Astrocyte of the spinal cord (primary cell): ENCODE results near the gene IL17REL.

ENCODE experiments used
- DNase-seq: peaks from one replicate; pipeline ENCODE4 v3.0.0; 2011; ENCODE audit warnings: low read depth, low spot score
- H3K4me3 ChIP-seq: 2 replicates; pipeline ENCODE4 v1.5.1; 2011; ENCODE audit warnings: low read depth, mild to moderate bottlenecking, low read length, moderate library complexity
- in situ Hi-C: cut with HindIII; loops from 2 replicates; pipeline ENCODE4 v1.10.0; 2017; ENCODE audit warnings: low sequenced_read_pairs
- TF ChIP-seq, protein P1 (sequence below): IDR thresholded peaks from 2 replicates; pipeline ENCODE4 v1.5.1; 2012; ENCODE audit warnings: low read depth, mild to moderate bottlenecking, low read length, inconsistent platforms

Gene IL17REL

DNA sequence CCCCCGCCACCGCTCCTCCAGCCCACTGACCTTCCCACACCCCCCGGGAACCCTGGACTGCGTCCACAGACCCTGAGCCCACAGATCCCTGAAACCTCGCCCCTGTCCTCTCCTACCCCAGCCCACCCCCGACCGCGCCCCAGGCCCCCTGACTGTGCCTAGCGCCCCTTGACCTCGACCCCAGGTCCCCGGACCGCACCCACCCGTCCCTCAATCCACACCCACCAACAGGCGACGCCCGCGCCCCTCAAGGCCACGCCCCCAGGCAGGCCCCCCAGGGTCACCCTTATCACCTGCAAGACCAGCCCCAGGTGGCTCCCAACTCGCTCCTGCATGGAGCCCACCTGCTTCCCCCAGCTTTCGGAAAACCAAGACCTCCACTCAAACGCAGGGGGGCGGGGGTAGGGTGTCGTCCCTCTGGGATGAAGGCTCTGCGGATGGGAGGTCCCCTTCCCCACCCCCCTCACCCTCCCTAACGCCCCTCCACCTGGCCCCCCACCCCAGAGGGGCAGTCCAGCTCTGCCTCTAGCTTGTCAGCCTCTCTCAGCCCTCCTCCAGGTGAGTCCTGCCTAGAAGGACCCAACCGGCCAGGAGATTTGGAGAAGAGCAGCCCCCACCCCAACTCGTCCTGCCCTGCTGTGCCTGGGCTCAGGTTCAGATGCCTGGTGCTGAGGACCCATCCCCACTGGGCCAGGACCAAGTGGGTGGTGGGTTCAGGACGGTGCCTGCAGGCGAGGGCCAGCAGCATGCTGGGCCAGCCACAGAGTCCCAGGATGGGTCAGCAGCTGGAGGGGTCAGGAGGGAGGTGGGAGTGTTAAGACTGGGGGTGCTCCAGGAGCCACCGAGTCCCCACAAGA lies 3.1 kb upstream of the IL17REL start:
- DNase-seq: no peak
- in situ Hi-C loops: no loop called here
- H3K4me3 ChIP-seq: no peak overlapping the region
- TF ChIP-seq, protein P1, sequence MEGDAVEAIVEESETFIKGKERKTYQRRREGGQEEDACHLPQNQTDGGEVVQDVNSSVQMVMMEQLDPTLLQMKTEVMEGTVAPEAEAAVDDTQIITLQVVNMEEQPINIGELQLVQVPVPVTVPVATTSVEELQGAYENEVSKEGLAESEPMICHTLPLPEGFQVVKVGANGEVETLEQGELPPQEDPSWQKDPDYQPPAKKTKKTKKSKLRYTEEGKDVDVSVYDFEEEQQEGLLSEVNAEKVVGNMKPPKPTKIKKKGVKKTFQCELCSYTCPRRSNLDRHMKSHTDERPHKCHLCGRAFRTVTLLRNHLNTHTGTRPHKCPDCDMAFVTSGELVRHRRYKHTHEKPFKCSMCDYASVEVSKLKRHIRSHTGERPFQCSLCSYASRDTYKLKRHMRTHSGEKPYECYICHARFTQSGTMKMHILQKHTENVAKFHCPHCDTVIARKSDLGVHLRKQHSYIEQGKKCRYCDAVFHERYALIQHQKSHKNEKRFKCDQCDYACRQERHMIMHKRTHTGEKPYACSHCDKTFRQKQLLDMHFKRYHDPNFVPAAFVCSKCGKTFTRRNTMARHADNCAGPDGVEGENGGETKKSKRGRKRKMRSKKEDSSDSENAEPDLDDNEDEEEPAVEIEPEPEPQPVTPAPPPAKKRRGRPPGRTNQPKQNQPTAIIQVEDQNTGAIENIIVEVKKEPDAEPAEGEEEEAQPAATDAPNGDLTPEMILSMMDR: no peak

DNA sequence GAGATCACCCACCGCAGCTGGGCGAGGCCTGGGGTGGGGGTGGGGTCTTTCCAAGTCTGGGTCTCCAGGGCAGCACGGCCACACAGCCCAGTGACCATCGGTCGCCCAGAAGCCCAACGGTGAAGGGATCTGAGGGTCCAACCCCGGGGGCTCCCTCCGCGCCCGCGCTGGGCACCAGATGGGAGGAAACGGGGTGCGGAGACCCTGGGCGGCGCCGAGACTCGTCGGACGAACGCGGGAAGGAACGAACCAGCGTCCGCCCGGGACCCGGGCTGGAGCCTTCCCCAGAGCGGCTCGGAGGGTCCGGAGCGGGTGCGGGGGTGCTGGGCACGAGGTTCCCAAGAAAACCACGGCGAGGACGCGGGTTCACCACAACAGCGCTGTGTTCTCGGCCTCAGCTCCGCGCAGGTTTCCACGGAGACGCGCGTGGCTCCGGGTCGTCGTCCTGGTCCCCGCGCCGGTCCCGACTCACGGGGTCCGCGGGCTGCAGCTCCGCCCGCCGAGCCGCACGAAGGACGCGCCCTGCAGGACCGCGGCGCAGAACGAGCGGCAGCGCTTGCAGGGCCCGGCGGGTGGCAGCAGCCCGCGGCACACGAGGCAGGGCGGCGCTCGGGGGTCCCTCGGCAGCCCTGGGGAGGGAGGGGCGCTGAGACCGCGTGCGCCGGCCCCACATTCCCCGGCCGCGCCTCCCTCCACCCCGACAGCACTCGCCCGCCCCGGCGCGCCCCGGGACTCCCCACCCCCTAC lies 2.3 kb upstream of the IL17REL start:
- no peak for DNase-seq
- TF ChIP-seq, protein P1: no peak
- no peak overlapping the region for H3K4me3 ChIP-seq
- in situ Hi-C loops: no loop called here

DNA sequence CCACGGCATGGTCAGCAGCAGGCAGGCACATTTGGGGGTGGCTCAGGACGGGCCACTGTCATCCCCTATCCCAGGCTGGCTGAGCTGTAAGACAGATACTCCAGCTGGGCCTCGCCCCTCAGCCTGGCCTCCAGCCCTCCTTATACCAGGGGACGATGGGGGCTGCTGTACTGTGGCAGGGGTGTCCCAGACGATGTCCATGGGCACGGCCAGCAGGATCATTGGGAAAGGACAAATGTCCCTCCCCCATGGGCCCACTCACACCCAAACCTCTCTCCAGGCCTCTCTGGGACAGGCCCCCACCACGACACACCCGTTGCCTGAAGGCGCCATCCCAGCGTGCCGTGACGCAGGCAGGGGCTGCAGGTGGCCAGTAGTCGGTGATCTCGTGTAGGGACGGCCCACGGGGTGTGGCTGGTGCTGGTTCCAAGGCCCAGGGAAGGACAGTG lies 1.5 kb upstream of the IL17REL start:
- TF ChIP-seq, protein P1: no peak
- in situ Hi-C loops: no loop called here
- no peak for DNase-seq
- H3K4me3 ChIP-seq: no peak overlapping the region

DNA sequence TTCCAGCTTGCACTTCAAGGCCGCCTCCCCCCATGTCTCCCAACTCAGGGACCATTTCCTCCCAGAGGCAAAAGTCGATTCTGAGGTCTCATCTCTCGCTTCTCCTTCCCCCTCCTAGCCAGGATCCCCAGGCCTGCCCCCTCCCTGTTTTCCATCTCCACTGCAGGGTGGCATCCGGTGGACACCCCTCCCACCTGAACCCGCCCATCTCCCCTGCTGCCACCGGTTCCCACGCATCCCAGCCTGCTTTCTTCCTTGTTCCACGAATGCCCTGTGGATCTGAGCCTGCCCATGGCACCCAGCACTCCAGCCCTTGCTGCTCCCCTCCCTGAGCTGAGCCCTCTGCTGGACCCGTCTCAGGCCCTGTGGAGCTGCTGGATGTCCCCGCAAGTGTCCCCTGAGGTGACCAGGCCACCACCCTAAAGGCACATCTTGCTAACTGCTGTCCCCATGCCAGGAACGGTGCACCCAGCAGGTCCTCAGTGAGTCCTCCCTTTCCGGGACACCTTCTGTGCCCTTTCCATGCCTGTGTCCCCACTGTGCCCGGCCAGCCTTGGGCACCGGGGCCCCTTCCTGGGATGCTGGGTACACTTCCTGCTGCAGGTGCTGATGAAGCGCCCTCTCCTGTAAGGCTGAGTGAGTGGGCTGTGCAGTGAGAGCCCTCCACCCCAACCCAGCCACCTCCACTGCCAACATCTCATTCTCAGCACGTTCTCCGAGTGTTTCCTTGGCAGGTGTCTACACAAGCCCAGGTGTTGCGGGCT lies 936 bp downstream of the IL17REL start:
- no peak overlapping the region for H3K4me3 ChIP-seq
- TF ChIP-seq, protein P1: no peak
- in situ Hi-C loops: no loop called here
- no peak for DNase-seq

DNA sequence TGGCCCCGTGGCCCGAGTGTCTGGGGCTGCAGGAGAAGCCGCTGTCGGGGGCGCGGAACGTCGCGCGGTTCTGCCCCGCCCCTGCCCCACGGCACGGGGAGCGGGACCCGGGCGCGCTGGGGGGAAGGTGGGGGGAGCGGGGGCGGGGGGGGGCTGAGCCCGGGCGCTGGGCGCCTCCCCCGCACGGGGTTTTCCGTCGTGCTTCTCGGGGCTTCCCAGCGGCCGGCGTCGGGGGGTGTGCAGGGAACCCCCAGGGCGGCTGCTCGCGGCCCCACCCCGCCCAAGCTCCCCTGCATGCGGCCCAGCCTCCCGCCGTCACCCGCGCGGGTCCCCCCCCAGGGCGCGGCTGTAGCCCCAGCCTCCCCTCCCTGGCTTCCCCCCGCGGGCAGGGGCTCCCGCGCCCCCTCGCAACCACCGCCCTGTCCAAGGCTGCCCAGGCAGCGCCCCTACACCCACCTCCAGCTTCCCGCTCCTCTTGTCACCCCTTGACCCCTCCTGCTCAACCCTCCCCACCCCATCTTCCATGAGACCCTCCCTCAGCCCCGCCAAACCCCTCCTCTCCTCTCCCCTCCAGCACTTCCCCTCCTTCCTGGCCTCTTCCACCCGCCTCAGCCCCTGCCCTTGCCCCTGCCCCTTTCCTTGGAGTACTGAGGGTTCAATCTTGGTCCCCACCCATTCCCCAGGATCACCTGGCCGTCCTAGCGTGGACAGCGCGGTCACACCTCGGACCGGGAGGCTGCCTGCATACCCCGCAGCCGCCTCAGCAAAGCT lies 1.7 kb downstream of the IL17REL start:
- DNase-seq: no peak
- in situ Hi-C loops: no loop called here
- H3K4me3 ChIP-seq: no peak overlapping the region
- TF ChIP-seq, protein P1: no peak
